Liver (tissue), 9 donors: ENCODE measurements around the gene C1QTNF1. TPM values are rescaled to one million over a fixed set of nuclear protein-coding genes. Genes with fewer than 3 reads are reported as not detected.
"Not testable (repeated sequence)": the region's sequence is repeated elsewhere in the genome, so short reads cannot be mapped to it uniquely, and the experiment has no call there.

ENCODE experiments used
- DNase-seq: peaks from one replicate; pipeline ENCODE4 v3.0.0-alpha.2; 2017; ENCODE audit warnings: low spot score
- H3K27ac ChIP-seq, 2 donors: one replicate each; pipeline ENCODE4 v1.7.0; 2013; ENCODE audit warnings: inconsistent platforms in 2 of 2, low read length in 2 of 2, control low read depth in 1 of 2, low read depth in 1 of 2, mild to moderate bottlenecking in 1 of 2
- H3K27me3 ChIP-seq, 4 donors: one replicate each; pipeline versions ENCODE4 v1.6.1 to v1.7.0; 2013; ENCODE audit warnings: low read length in 3 of 4, inconsistent platforms in 1 of 4, mild to moderate bottlenecking in 1 of 4, moderate library complexity in 1 of 4; ENCODE audit not compliant: control insufficient read depth in 4 of 4, insufficient read depth in 4 of 4
- H3K36me3 ChIP-seq, 4 donors: one replicate each; pipeline versions ENCODE4 v1.6.1 to v1.7.0; 2013; ENCODE audit warnings: low read length in 3 of 4, mild to moderate bottlenecking in 3 of 4, low read depth in 1 of 4, moderate library complexity in 1 of 4; ENCODE audit not compliant: control insufficient read depth in 4 of 4, insufficient read depth in 3 of 4
- H3K4me1 ChIP-seq, 4 donors: one replicate each; pipeline versions ENCODE4 v1.6.1 to v1.7.0; 2013; ENCODE audit warnings: low read length in 3 of 4, mild to moderate bottlenecking in 3 of 4, moderate library complexity in 1 of 4; ENCODE audit not compliant: control insufficient read depth in 4 of 4, insufficient read depth in 4 of 4
- H3K4me3 ChIP-seq, 3 donors: one replicate each; pipeline versions ENCODE4 v1.6.1 to v1.7.0; 2013; ENCODE audit warnings: low read length in 3 of 3, control low read depth in 1 of 3, low read depth in 1 of 3, mild to moderate bottlenecking in 1 of 3
- H3K9ac ChIP-seq, 2 donors: one replicate each; pipeline ENCODE4 v1.7.0; 2013; ENCODE audit warnings: low read length in 2 of 2, mild to moderate bottlenecking in 2 of 2, moderate library complexity in 2 of 2, control low read depth in 1 of 2, low read depth in 1 of 2
- H3K9me3 ChIP-seq, 4 donors: one replicate each; pipeline versions ENCODE4 v1.6.1 to v1.7.0; 2013; ENCODE audit warnings: low read length in 3 of 4; ENCODE audit not compliant: control insufficient read depth in 4 of 4
- EGR1 ChIP-seq, 2 donors: IDR thresholded peaks; 2 replicates each; pipeline ENCODE4 v1.6.1; 2016 to 2018; ENCODE audit warnings: antibody characterized with exemption in 2 of 2, low read depth in 2 of 2
- GABPA ChIP-seq, 2 donors: IDR thresholded peaks in 1 of 2; conservative IDR thresholded peaks in 1 of 2; 2 replicates each; pipeline ENCODE4 v1.6.1; 2016; ENCODE audit warnings: antibody characterized with exemption in 2 of 2, mild to moderate bottlenecking in 1 of 2, moderate library complexity in 1 of 2
- HNF4A ChIP-seq, 2 donors: conservative IDR thresholded peaks; 2 replicates each; pipeline ENCODE4 v1.6.1; 2016; ENCODE audit warnings: antibody characterized with exemption in 2 of 2, mild to moderate bottlenecking in 2 of 2
- JUND ChIP-seq, 2 donors: IDR thresholded peaks; 2 replicates each; pipeline ENCODE4 v1.6.1; 2016; ENCODE audit warnings: antibody characterized with exemption in 2 of 2
- NR2F2 ChIP-seq: IDR thresholded peaks from 2 replicates; pipeline ENCODE4 v1.6.1; 2016; ENCODE audit warnings: antibody characterized with exemption
- RAD21 ChIP-seq, 2 donors: IDR thresholded peaks; 2 replicates each; pipeline ENCODE4 v1.6.1; 2016; ENCODE audit warnings: antibody characterized with exemption in 2 of 2, mild to moderate bottlenecking in 2 of 2
- RXRA ChIP-seq, 2 donors: IDR thresholded peaks; 2 replicates each; pipeline ENCODE4 v1.6.1; 2017 to 2018; ENCODE audit warnings: antibody characterized with exemption in 2 of 2, mild to moderate bottlenecking in 1 of 2
- SP1 ChIP-seq: IDR thresholded peaks from 2 replicates; pipeline ENCODE4 v1.6.1; 2018; ENCODE audit warnings: antibody characterized with exemption, mild to moderate bottlenecking
- YY1 ChIP-seq: IDR thresholded peaks from 2 replicates; pipeline ENCODE4 v1.6.1; 2016; ENCODE audit warnings: antibody characterized with exemption, mild to moderate bottlenecking
- WGBS: extraction: QIAGEN DNeasy Blood & Tissue Kit; methylation state at CpG from one replicate; pipeline ENCODE4 v1.1.7; 2013; 5-methylcytosine and 5-hydroxymethylcytosine counted together
- polyA plus RNA-seq, 2 donors: library from polyadenylated mRNA; stranded (reverse) in 1 of 2; unstranded in 1 of 2; fragments of 200-250 nt in 1 of 2; fragments of >200 nt in 1 of 2; fragmentation: Nextera tagmentation in 1 of 2; extraction: Ambion mirVana in 1 of 2; gene quantifications; one replicate each; pipeline versions ENCODE4 v1.2.1 to v1.2.3, GENCODE V29; 2013 to 2015
- total RNA-seq, 2 donors: library from RNA; depleted of rRNA; stranded (reverse); fragments of >200 nt; gene quantifications; one replicate each; pipeline ENCODE4 v1.2.3, GENCODE V29; 2014
- TF ChIP-seq, protein P1 (sequence below): fragments of 150-350 bp; IDR thresholded peaks from 2 replicates; pipeline ENCODE4 v1.5.1; 2017; ENCODE audit warnings: improper control_type of control experiment, low read depth, low read length; ENCODE audit not compliant: missing input control
- TF ChIP-seq, protein P2 (sequence below): IDR thresholded peaks from 2 replicates; pipeline ENCODE4 v1.6.1; 2016; ENCODE audit warnings: antibody characterized with exemption
- TF ChIP-seq, protein P3 (sequence below): IDR thresholded peaks from 2 replicates; pipeline ENCODE4 v1.6.1; 2016; ENCODE audit warnings: antibody characterized with exemption, mild to moderate bottlenecking
- donor health status: healthy.
- donor health status: healthy.
- donor health status: healthy.
- donor health status: healthy.
- donor health status: healthy.

C1QTNF1 gene
- total and polyA plus RNA-seq, 4 donors, result 0.56 to 54.6 (median 16.1) TPM

DNA sequence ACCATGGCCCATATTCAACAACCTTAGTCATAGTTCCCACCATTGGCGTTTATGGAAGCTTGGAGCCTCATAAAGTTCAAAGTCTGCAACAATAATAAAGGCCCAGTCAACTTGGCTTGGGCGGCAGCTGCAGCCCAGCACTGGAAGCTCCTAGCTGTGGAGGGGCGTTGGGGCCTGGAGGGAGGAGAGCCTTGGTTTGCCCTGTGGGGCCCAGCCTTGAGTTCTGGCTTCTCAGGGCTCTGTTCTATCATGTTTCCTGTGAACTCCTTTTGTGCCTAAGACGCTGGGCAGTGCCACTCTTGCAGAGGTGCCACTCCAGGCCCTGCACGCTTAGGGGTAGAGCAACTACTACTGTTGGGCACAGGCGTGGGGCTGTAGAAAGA lies 49.7 kb downstream of the C1QTNF1 start:
- TF ChIP-seq GABPA (IDR thresholded peaks at IDR 0.05 in 1 of 2, conservative IDR thresholded peaks at IDR 0.05 in 1 of 2), result no peak
- Histone ChIP-seq H3K4me3 (no peak overlapping the region), H3K27ac (no peak overlapping the region), H3K36me3 (peaks cover 0 to 5% (median under 1%) of the 10 kb centered on the region in 4 donors), H3K27me3 (no peaks in the 10 kb centered on the region), H3K9ac (no peak overlapping the region), H3K9me3 (no peaks in the 10 kb centered on the region), H3K4me1 (peaks cover 5 to 12% (median 7%) of the 10 kb centered on the region in 4 donors)
- 87% methylated on average over 6 of the region's 6 CpGs for WGBS
- DNase-seq, result no peak

DNA sequence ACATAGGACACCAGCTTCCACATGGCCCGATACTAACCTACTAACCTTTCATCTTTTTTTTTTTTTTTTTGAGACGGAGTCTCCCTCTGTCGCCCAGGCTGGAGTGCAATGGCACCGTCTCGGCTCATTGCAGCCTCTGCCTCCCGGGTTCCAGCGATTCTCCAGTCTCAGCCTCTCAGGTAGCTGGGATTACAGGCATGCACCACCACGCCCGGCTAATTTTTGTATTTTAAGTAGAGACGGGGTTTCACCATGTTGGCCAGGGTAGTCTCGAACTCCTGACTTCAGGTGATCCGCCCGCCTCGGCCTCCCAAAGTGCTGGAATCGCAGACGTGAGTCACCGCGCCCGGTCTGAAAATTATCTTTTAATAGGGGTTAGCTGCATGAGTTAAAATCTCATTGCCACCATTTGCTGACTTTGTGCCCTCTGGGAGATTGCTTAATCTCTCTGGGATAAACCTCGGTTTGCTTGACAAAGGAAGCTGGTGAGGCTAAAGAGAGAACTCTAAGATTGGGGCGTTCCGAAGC lies 50.2 kb downstream of the C1QTNF1 start:
- TF ChIP-seq YY1, result peak; percentile 70
- H3K9me3 ChIP-seq, H3K9ac ChIP-seq, H3K27ac ChIP-seq, H3K27me3 ChIP-seq, H3K36me3 ChIP-seq, DNase-seq: not testable (repeated sequence)
- WGBS, result 69% methylated on average over 22 of the region's 22 CpGs
- H3K4me1 ChIP-seq, result peaks cover 5 to 12% (median 7%) of the 10 kb centered on the region in 4 donors
- H3K4me3 ChIP-seq, result peak overlapping the region in 1 of 3 donors; percentile 45

DNA sequence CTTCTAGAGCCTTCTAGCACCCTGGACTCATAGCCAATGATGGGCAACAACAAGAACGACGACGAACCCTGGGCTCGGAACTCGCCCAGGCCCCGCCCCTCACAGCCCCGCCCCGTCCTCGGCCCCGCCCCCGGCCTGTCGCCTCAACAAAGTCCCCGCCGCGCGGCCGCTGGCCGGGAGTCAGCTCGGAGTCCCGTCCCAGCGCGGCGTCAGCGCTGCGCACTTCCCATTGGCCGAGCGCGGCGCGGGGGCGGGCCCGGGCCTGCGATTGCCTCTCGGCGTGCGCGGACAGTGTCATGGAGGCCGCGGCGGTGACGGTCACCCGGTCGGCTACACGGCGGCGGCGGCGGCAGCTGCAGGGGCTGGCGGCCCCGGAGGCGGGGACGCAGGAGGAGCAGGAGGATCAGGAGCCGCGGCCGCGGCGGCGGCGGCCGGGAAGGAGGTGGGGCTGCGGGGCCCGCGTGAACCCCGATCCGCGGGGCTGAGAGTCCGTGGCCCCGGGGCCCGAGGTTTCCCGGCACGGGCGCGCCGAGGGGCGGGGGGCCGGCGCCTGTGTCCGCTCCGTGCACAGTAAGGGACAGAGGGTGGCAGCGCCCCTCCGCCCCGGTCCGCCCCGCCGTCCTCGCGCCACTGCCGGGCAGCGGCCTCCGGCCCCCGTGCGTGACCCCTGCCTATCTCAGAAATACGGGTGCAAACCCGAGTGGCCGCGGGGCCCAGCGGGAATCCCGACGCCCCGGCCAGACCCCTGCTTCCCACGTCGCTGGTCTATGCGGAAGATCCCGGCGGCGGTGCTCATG lies 50.9 kb downstream of the C1QTNF1 start, which contains the start of gene ENGASE:
TSS of gene ENGASE (plus strand) at position 176 of the 797 bp plus-strand sequence. CDS start at position 297, 121 bp downstream.
- peak within 1 kb of the TSS; percentile 65 to 73 for H3K27ac ChIP-seq
- no peaks in the 10 kb centered on the region for H3K27me3 ChIP-seq
- peak; percentile 97 for DNase-seq
- peaks cover 0 to 11% (median 9%) of the 10 kb centered on the region in 4 donors for H3K36me3 ChIP-seq
- H3K9ac ChIP-seq, result peak within 1 kb of the TSS; percentile 62 to 80
- under 1% methylated on average over 106 of the region's 106 CpGs for WGBS
- H3K4me1 ChIP-seq, result peaks cover 5 to 12% (median 7%) of the 10 kb centered on the region in 4 donors
- H3K9me3 ChIP-seq, result no peaks in the 10 kb centered on the region
- peak within 1 kb of the TSS; percentile 77 to 84 (median 81) for H3K4me3 ChIP-seq
- TF ChIP-seq HNF4A (conservative IDR thresholded peaks at IDR 0.05), result peak in 1 of 2 donors; percentile 2
- TF ChIP-seq SP1, result peak; percentile 23
- TF ChIP-seq EGR1 (IDR thresholded peaks at IDR 0.05; ENCODE audit: low read depth in 2 of 2), result peak in 1 of 2 donors; percentile 82
- no peak for TF ChIP-seq RAD21 (IDR thresholded peaks at IDR 0.05)

DNA sequence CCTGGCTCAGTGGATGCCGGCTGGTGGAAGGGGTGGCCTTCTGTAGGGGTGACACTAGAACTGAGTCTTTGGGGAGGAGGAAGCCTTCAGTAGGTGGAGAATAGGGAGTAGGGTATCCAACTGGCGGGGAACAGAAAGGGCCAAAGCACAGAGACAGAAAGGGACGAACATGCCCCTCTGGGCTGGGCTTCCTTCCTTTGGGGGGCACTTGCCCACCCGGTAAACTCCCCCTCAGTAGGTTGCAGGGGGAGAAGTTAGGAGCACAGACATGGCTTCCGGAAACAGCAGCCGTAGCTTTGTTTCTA lies 51.4 kb downstream of the C1QTNF1 start:
- peaks cover 5 to 12% (median 7%) of the 10 kb centered on the region in 4 donors for H3K4me1 ChIP-seq
- no peaks in the 10 kb centered on the region for H3K27me3 ChIP-seq
- no peaks in the 10 kb centered on the region for H3K9me3 ChIP-seq
- no peak for TF ChIP-seq YY1
- TF ChIP-seq, protein P1, sequence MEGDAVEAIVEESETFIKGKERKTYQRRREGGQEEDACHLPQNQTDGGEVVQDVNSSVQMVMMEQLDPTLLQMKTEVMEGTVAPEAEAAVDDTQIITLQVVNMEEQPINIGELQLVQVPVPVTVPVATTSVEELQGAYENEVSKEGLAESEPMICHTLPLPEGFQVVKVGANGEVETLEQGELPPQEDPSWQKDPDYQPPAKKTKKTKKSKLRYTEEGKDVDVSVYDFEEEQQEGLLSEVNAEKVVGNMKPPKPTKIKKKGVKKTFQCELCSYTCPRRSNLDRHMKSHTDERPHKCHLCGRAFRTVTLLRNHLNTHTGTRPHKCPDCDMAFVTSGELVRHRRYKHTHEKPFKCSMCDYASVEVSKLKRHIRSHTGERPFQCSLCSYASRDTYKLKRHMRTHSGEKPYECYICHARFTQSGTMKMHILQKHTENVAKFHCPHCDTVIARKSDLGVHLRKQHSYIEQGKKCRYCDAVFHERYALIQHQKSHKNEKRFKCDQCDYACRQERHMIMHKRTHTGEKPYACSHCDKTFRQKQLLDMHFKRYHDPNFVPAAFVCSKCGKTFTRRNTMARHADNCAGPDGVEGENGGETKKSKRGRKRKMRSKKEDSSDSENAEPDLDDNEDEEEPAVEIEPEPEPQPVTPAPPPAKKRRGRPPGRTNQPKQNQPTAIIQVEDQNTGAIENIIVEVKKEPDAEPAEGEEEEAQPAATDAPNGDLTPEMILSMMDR, result no peak
- TF ChIP-seq NR2F2, result no peak
- no peak for TF ChIP-seq EGR1 (IDR thresholded peaks at IDR 0.05; ENCODE audit: low read depth in 2 of 2)
- TF ChIP-seq JUND (IDR thresholded peaks at IDR 0.05), result no peak
- TF ChIP-seq, protein P2, sequence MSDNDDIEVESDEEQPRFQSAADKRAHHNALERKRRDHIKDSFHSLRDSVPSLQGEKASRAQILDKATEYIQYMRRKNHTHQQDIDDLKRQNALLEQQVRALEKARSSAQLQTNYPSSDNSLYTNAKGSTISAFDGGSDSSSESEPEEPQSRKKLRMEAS, result no peak
- TF ChIP-seq, protein P3, sequence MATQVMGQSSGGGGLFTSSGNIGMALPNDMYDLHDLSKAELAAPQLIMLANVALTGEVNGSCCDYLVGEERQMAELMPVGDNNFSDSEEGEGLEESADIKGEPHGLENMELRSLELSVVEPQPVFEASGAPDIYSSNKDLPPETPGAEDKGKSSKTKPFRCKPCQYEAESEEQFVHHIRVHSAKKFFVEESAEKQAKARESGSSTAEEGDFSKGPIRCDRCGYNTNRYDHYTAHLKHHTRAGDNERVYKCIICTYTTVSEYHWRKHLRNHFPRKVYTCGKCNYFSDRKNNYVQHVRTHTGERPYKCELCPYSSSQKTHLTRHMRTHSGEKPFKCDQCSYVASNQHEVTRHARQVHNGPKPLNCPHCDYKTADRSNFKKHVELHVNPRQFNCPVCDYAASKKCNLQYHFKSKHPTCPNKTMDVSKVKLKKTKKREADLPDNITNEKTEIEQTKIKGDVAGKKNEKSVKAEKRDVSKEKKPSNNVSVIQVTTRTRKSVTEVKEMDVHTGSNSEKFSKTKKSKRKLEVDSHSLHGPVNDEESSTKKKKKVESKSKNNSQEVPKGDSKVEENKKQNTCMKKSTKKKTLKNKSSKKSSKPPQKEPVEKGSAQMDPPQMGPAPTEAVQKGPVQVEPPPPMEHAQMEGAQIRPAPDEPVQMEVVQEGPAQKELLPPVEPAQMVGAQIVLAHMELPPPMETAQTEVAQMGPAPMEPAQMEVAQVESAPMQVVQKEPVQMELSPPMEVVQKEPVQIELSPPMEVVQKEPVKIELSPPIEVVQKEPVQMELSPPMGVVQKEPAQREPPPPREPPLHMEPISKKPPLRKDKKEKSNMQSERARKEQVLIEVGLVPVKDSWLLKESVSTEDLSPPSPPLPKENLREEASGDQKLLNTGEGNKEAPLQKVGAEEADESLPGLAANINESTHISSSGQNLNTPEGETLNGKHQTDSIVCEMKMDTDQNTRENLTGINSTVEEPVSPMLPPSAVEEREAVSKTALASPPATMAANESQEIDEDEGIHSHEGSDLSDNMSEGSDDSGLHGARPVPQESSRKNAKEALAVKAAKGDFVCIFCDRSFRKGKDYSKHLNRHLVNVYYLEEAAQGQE, result no peak
- TF ChIP-seq RAD21 (IDR thresholded peaks at IDR 0.05), result no peak
- no peak for TF ChIP-seq RXRA (IDR thresholded peaks at IDR 0.05)
- peak overlapping the region; percentile 62 to 80 for H3K9ac ChIP-seq
- WGBS, result 29% methylated on average over 6 of the region's 6 CpGs
- DNase-seq, result no peak
- peaks cover 0 to 16% (median 13%) of the 10 kb centered on the region in 4 donors for H3K36me3 ChIP-seq
- peak overlapping the region; percentile 65 to 73 for H3K27ac ChIP-seq
- peak overlapping the region; percentile 77 to 84 (median 81) for H3K4me3 ChIP-seq
